Measurements from ENCODE around the gene NNMT.

The NNMT gene

GRCh38 chr11:114295676-114296604, at the start of gene NNMT:
TSS of gene NNMT (plus strand) at chr11:114296399. CDS start at chr11:114296557, 158 bp downstream.
- no peak for DNase-seq (ENCODE audit: low read depth in 2 of 2)

GRCh38 chr11:114247070-114247789, 49.0 kb upstream of the NNMT start:
- no peak for DNase-seq (ENCODE audit: low read depth in 2 of 2)

DNA sequence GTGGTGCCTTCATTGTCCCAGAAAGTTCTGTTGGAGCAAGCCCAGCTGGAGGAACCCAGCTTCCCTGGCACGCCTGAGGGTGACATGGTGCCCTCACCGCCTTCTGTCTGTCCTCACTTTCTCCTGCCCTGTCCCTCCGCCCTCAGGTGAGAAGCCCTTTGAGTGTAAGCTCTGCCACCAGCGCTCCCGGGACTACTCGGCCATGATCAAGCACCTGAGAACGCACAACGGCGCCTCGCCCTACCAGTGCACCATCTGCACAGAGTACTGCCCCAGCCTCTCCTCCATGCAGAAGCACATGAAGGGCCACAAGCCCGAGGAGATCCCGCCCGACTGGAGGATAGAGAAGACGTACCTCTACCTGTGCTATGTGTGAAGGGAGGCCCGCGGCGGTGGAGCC, 46.0 kb upstream of the NNMT start:
- no peak for DNase-seq (ENCODE audit: low read depth in 2 of 2)

GRCh38 chr11:114250993-114251814, 45.0 kb upstream of the NNMT start:
- DNase-seq (ENCODE audit: low read depth in 2 of 2): no peak

DNA sequence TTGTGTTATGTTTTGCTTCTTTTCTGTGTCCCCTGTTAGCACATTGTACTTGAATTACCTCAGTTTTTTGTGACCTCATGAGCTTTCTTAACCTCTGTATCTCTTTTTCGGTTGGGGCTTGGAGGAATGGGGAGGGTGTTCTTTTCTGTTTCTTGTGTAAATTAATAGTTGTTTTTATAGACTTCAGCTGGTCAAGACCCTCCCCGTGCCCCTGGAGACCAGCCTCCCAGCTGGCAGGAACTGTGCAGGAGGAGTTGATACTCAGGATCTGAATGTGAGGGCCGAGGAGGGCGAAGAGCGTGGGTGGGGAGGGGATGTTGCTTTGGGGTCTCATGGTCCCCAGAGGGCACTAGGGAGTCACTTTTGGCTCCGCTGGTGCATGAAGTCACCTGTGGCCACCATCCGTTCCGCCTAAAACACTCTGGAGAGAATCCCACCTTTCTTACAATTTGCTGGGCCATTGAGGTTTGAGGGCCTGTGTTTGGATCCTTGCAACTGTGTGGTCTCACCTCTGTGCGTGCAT, 44.3 kb upstream of the NNMT start:
- no peak for DNase-seq (ENCODE audit: low read depth in 2 of 2)

DNA sequence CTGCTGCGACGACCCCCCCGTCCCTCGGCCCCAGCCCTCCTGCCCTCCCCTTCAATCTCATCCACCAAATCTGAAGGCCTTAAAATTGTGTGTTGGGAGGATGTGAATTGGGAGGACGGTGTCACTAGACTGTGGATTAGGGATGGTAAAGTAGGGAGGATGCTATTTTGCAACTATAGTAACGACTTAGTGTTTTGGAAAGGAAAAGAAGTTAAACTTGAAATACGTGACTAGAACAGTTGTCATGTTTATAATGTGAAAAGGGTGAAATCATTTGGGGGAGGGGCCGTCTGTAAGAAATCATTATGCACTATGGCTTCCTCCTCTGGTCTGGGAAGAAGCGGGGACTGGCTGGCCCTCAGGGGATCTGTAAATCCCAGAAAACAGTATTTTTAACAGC, 43.4 kb upstream of the NNMT start:
- no peak for DNase-seq (ENCODE audit: low read depth in 2 of 2)

- DNase-seq (ENCODE audit: low read depth in 2 of 2): no peak
These were observed 42.4 kb upstream of the NNMT start for GRCh38 chr11:114253771-114254170.

GRCh38 chr11:114254571-114255146, 41.5 kb upstream of the NNMT start:
- DNase-seq (ENCODE audit: low read depth in 2 of 2): no peak

DNA sequence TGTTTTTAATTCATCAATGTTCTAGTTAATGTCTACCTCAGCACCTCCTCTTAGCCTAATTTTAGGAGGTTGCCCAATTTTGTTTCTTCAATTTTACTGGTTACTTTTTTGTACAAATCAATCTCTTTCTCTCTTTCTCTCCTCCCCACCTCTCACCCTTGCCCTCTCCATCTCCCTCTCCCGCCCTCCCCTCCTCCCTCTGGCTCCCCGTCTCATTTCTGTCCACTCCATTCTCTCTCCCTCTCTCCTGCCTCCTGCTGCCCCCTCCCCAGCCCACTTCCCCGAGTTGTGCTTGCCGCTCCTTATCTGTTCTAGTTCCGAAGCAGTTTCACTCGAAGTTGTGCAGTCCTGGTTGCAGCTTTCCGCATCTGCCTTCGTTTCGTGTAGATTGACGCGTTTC, 40.9 kb upstream of the NNMT start:
- DNase-seq (ENCODE audit: low read depth in 2 of 2): no peak

DNA sequence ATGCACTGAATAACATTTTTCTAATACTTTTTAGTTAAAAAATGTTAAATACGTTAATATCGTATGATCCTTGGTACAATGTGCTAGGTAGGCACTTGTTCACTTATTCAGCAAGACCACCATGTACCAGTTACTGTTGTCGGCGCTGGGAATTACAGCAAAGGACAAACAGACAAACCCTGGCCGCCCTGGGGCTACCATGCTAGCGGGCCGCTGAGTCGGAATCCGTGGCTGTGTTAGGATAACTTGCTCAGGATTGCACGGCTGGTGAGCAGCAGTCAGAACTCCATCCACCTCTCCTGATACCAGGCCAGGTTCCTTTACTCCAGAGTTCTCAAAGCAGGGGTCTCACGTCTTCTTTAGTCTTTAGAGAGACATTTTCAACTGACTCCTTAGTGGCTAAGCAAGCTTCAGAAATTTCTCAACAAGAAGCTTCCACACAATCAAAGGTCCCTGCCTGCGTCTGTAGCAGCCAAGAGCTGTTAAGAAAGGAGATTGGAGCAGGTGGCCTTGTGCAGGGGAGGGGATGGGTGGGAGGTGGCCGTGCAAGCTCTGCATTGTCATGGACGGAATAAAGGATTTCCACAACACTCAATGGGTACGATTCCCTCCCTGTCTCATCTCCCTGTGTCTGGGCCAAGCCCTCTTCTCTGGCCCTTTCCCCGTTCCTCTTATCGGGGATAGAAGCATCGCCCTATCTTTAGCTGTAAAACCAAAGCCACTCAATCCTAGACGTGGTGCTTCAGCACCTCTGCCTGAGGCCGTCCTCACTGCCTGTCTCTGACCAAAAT, 39.8 kb upstream of the NNMT start:
- DNase-seq (ENCODE audit: low read depth in 2 of 2): no peak

DNA sequence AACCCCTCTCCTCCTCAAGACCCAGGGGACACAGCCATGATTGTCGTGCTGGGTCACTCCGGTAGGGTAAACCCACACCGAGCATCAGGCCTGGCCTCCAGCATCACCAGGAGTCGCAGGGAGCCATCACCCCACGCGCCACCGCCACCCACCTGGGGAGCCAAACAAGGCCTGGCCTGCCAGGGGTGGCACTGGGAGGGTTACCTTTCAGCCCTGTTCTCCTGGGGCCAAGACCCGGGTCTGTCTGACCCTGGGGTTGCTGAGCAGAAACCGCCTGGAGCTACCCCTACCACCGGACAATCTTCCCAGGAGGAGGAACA, 39.3 kb upstream of the NNMT start:
- DNase-seq (ENCODE audit: low read depth in 2 of 2): no peak

GRCh38 chr11:114257621-114258558, 38.3 kb upstream of the NNMT start:
- DNase-seq (ENCODE audit: low read depth in 2 of 2): no peak

GRCh38 chr11:114258696-114259095, 37.5 kb upstream of the NNMT start:
- no peak for DNase-seq (ENCODE audit: low read depth in 2 of 2)

GRCh38 chr11:114259124-114259526, 37.1 kb upstream of the NNMT start:
- DNase-seq (ENCODE audit: low read depth in 2 of 2): no peak

- DNase-seq (ENCODE audit: low read depth in 2 of 2): no peak
These were observed 36.6 kb upstream of the NNMT start for GRCh38 chr11:114259551-114259983.

DNA sequence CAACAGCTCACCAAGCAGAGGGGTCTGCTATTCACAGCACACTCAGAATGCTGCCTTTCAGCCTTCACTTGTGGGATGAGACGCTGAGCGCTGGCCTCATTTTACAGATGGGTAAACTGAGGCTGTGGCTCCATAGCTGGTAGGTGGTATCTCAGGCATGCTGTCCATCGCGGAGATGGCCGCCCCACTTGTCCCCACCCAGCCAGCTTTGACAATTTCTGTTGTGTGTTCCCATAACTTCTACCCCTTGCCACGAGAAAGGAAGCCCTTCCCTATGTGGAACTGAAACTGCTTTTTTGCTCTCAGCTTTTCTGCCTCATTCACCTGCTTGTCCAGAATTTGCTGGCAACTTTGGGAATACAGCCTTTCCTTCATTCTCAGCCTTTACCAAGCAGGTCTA, 36.1 kb upstream of the NNMT start:
- no peak for DNase-seq (ENCODE audit: low read depth in 2 of 2)

- DNase-seq (ENCODE audit: low read depth in 2 of 2): no peak
These were observed 35.7 kb upstream of the NNMT start for GRCh38 chr11:114260483-114260882.

DNA sequence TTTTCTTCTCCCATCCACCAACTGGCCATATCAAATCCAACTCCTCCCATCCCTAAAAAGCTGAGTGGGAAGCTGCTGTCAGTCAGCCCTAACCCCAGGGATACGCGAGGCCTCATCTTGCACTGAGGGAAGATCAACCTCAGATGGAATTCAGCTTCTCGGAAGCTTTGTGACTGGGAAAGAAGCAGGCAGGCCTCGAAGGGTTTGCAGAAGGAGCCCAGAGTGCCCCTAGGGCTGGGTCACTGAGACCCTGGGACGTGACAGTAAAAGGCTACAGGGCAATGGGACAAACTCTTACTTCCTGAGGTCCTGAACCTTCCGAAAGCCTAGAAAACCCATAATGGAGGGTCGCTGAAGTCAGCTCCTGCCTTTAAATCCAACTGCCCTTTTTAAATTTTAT, 34.4 kb upstream of the NNMT start:
- DNase-seq (ENCODE audit: low read depth in 2 of 2): no peak

DNA sequence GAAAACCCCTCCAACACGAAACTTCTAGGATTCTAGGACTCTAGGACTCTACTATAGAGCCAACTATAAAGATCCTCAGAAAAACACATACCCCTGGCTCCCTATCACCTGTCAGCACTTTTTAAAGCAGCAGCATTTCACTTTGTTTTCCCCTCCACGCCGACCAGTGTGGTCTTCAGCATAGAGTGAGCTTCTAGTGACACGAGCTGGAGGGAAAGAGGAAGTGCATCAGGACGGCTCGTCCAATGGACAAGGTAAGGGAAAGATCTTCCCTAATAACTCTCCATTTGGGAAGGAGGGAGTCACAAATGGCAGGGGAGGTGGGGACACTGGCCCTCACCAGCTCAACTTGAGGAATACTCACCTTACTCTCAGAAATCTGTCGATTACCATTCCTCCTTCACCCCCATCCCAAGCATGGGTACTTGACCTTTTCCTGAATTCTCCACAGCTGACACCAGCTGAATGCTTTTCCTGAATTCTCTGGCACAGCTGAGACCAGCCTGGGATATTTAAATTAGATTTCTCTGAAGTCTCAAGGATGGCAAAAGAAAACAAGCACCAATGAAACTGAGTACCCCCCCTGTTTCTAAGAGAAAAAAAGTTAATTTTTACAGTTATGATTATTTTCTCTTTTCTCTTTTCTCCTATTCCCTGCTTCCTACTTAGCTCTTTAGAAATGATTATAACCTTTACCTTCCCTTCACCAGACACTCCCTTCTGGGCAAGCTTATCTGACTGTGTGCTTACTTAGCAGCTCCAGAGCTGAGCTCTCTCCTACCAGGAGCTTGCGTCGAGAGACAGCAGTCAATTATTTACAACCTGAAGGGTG, 33.3 kb upstream of the NNMT start:
- DNase-seq (ENCODE audit: low read depth in 2 of 2): no peak
